PFSK-1 (cell line): ENCODE results near the gene AK8.

ENCODE experiments used
- POLR2AphosphoS5 ChIP-seq: IDR thresholded peaks from 2 replicates; pipeline ENCODE4 v1.6.1; 2012; ENCODE audit warnings: low read depth, mild to moderate bottlenecking, control low read depth, low read length, moderate library complexity
- SIN3A ChIP-seq: IDR thresholded peaks from 2 replicates; pipeline ENCODE4 v1.6.1; 2012; ENCODE audit warnings: mild to moderate bottlenecking, low read length, moderate library complexity, borderline replicate concordance; ENCODE audit not compliant: insufficient read depth
- TF ChIP-seq, protein P1 (sequence below), 2 experiments: IDR thresholded peaks; 2 replicates each; pipeline versions ENCODE4 v1.6.1 to v1.8.0; 2011 to 2012; ENCODE audit warnings: low read depth in 2 of 2, low read length in 2 of 2, control low read depth in 1 of 2, inconsistent platforms in 1 of 2, mild to moderate bottlenecking in 1 of 2, moderate library complexity in 1 of 2; ENCODE audit not compliant: insufficient read depth in 1 of 2

DNA sequence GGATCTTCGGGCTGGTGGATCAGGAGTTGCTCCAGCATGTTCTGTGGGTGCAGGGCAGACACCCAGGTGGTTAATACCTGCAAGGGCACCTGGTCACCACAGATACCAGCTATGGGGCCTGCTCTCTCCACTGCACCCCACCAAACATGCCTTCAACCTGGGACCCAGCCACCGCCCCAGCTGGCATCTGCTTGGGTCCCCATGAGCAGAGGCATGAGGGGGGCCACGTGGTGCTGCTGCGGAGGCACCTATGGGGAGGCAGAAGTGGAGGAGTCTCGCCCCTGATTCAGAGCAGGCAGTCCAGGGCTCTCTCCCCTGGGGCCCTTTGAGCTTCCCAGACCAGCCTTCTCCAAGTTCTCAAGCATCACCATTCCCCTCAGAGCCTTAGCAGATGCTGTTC is 2.9 kb downstream of the AK8 start:
- TF ChIP-seq, protein P1, sequence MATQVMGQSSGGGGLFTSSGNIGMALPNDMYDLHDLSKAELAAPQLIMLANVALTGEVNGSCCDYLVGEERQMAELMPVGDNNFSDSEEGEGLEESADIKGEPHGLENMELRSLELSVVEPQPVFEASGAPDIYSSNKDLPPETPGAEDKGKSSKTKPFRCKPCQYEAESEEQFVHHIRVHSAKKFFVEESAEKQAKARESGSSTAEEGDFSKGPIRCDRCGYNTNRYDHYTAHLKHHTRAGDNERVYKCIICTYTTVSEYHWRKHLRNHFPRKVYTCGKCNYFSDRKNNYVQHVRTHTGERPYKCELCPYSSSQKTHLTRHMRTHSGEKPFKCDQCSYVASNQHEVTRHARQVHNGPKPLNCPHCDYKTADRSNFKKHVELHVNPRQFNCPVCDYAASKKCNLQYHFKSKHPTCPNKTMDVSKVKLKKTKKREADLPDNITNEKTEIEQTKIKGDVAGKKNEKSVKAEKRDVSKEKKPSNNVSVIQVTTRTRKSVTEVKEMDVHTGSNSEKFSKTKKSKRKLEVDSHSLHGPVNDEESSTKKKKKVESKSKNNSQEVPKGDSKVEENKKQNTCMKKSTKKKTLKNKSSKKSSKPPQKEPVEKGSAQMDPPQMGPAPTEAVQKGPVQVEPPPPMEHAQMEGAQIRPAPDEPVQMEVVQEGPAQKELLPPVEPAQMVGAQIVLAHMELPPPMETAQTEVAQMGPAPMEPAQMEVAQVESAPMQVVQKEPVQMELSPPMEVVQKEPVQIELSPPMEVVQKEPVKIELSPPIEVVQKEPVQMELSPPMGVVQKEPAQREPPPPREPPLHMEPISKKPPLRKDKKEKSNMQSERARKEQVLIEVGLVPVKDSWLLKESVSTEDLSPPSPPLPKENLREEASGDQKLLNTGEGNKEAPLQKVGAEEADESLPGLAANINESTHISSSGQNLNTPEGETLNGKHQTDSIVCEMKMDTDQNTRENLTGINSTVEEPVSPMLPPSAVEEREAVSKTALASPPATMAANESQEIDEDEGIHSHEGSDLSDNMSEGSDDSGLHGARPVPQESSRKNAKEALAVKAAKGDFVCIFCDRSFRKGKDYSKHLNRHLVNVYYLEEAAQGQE (IDR thresholded peaks at IDR 0.05; ENCODE audit: insufficient read depth in 1 of 2, low read depth in 2 of 2, low read length in 2 of 2): no peak
- TF ChIP-seq POLR2AphosphoS5 (no peak), SIN3A (no peak)
